ENCODE data around the gene BMPR1B.
A peak's percentile ranks its signal among the peaks of the same experiment; 100 is the strongest.

GRCh38 chr4:95165926-95166524 lies 408.3 kb downstream of the BMPR1B start:
- TF ChIP-seq, protein P1, sequence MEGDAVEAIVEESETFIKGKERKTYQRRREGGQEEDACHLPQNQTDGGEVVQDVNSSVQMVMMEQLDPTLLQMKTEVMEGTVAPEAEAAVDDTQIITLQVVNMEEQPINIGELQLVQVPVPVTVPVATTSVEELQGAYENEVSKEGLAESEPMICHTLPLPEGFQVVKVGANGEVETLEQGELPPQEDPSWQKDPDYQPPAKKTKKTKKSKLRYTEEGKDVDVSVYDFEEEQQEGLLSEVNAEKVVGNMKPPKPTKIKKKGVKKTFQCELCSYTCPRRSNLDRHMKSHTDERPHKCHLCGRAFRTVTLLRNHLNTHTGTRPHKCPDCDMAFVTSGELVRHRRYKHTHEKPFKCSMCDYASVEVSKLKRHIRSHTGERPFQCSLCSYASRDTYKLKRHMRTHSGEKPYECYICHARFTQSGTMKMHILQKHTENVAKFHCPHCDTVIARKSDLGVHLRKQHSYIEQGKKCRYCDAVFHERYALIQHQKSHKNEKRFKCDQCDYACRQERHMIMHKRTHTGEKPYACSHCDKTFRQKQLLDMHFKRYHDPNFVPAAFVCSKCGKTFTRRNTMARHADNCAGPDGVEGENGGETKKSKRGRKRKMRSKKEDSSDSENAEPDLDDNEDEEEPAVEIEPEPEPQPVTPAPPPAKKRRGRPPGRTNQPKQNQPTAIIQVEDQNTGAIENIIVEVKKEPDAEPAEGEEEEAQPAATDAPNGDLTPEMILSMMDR (IDR thresholded peaks at IDR 0.05): peak; percentile 77
- no peak for TF ChIP-seq ZFX (IDR thresholded peaks at IDR 0.05; ENCODE audit: borderline replicate concordance)
